NK-92 treated with Interleukin-12 subunit alpha and Interleukin-12 subunit beta, amount 100 ng/mL, for 24 hours (cell line): Measurements from ENCODE around the gene MAOB.

ENCODE experiments used
- DNase-seq: peaks from one replicate; lab custom pipeline; 2025; lab: John Stamatoyannopoulos, UW

MAOB gene

DNA sequence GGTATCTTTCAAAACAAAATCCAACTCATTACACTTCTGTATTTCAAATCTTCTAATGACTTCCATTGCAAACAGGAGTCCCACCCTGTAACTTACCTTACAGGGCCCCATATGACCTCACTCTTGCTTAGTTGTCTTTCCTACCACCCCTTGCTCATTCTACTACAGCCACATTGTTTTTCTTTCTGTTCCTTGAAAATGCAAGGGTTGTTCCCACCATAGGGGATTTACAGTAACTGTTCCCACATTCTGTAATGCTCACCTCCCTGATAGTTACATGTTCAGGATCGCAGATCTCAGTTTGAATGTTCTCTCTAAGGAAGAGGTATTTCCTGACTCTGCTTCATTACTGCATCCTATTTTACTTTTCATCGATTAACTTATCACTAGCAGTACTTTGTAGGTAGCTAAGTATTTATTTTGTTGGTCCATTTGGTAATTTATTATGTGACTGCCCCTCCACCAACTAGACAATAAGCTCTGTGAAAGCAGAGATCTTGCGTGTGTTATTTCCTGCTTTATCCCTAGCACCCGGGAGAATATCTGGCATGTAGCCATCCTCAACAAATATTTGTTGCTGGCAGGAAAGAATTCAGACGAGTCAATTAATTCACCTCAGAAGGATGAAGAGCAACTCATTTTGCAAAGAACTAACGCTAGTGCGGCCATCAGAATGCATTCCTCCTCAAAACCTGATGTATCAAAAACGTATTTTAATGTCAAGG, 21.4 kb downstream of the MAOB start:
- DNase-seq = no peak

DNA sequence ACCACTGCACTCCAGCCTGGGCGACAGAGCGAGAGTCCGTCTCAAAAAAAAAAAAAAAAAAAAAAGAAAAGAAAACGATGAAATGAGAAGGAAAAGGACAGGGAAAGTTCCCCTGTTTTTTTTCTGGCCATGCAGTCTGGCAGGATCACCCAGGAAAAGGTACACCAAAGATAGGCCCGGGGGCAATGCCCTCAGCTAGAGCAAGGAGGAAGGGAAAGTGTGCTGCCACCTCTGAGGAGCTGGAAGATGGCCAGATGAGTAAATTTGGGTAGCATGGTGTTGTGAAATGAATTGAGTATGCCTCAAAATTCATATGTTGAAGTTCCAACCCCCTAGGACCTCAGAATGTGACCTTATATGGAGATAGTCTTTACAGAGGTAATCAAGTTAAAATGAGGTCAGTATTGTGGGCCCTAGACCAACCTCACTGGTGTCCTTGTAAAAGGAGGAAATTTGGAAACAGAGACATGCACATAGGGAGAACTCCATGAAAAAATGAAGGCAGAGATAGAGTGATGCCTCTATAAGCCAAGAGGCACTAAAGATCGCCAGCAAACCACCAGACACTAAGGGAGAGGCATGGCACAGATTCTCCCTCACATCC, 28.9 kb downstream of the MAOB start:
- DNase-seq = no peak

DNA sequence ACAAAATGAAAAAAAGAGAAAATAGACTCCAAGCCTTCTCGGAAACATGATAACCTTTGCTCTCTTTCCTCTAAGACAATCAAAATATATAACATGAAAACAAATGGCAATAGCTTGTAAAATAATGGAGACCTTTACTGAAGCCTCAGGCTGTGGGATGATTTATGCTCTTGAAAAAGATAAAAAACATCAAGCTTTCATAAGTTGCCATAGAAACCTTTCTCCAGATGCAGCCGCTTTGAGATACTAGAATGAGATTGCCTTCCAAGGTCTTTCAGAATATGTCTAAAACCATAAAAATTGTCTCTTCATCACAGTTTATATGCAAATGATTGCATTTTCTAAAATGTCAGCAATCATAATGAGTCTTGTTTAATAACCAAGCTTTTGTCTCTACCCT, 31.6 kb downstream of the MAOB start:
- no peak for DNase-seq

DNA sequence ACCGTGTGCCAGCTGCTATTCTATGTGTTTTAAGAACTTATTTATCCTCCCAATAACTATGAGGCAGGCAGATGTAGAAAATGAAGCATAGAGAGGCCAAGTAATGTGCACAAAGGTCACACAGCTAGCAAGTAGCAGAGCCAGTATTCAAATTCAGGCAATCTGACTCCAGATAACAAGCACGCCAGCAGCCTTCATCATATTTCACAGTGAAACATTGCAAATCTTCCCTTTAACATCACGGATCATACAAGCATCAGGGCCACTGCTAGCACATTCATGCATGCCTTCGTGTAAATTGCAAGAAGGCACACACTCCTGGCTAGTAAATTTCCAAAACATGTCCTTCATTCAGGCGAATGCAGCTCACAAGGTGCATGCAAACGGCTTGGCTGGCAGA, 33.1 kb downstream of the MAOB start:
- DNase-seq = no peak

DNA sequence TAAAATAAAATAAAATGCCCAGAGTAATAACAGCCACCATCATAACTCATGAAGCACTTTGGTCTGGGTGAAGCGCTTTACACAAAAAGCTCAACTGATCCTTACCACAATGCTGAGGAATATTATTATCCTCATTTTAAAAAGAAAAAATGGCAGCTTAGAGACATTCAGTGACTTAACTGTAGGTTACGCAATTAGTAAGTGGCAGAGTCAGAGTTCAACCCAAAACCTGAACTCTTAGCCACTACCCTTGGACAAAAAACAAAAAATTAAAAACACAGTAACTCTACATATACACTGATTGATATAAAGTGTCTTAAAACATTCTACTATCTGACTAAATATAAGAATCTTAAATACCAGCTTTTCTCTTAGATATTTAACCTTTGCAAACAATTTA, 34.9 kb downstream of the MAOB start:
- no peak for DNase-seq

DNA sequence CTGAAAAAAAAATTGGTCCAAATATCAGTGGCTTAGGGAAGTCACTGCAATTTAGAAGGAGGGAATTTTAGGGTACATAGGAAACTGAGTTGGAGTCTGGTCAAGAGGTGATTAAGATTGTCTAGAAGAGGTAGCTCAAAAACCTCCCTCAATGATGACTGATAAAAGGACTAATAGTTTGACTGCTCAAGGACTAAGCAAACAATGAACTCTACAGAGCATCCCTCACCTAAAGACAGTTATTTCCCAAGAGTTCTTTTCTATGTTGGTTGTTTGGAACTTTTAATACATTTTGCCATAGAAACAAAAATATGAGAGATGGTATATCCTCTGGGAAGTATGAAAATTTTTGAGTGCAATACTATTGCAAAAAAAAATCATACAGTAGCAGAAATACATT, 35.7 kb downstream of the MAOB start:
- DNase-seq = no peak

DNA sequence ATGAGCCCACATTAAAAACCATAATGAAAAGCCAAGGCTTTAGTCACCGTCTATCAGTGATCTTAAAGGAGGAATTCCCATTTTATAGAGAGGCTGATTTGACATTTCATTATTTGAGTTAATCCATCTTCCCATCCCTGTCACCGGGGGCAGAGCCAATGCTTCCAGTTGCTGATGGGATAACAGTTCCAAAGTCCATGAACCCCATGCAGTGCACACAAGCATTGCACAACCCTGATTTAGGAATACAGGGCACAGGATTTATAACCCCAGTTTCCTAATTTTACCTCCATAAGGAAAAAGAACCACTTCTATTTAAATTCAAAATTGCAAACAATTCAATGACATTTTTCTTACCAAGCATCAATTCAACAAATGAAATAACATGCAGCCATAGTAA, 36.5 kb downstream of the MAOB start:
- DNase-seq = no peak

DNA sequence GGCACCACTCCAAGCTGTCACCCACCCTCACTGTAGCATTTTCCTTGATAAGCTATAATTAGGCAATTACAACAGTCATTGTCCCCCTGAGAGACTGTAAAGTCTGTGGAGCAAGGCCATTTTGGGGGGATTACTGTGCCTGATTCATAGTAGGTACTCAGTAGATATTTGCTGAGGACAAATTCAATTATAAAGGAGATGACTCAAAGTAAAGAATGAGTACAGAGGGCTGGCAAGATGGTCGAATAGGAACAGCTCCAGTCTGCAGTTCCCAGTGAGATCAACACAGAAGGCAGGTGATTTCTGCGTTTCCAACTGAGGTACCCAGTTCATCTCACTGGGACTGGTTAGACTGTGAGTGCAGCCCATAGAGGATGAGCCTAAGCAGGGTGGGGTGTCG, 42.0 kb downstream of the MAOB start:
- DNase-seq = no peak

DNA sequence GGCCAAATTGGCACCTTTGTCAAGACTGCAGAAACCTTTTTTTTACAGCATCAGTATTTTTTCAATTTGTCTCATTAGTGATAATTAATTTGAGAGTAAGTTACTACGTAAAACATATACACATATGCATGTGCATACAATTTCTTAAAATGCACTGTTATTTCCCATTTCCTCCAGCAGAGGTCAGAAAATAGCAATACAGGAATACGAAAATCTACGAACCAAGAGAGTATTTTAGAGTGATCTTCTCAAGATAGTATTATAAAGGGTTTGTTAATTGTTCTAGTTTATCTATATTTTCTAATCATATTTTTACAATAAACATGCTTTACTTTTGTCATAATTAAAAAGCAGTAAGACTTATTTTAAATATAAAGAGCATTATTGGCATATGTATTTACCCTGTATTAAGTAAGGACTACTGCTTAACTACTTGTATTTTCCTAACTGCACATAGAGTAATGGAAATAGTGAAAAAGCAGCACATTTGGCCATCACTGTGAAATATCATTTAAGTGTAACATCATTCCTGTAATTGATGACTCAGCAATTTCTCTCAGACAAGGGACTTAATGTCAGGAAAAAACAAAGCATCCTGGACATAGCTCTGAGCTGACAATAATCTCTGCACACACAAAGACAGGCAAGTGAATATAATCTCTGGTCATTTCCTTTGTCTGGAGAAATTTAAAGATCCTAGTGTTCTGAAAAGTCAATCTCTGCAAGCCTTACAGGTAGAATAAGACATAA, 45.6 kb downstream of the MAOB start:
- no peak for DNase-seq

DNA sequence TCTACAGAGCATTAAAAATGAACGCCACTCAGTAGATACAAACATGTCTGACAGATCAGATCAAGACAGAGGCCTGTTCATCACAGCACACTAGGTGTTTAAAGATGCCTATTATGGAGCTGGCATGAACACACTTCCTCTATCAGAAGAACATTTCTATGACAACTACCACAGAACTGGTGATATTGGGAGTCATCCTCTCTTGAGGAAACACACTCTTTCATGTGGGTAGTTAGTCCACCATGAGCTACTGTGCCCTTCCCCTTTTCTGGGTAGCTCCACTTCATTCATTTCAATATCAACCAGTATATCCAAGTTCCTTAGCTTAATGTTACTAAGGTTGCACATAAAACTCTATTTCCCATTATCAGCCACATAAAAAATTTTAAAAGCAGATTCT, 46.7 kb downstream of the MAOB start:
- no peak for DNase-seq

DNA sequence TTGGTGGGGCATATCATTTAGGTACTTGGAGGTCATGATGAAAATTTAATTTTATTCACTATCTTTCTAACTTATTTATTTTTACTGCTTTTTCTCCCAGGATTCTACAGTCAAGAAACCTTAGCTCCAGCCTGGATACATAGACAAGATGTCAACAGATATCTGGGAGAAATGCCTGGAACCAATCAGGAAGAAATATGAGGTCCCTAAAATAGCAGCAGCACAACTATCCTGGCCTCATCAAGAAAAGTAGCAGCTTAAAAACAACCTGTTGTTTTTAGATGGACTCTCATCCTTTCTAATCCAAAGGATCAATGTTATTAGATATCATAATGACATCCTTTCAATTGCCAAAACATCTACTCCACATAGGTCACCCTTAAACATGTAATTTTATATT, 54.5 kb downstream of the MAOB start:
- no peak for DNase-seq

DNA sequence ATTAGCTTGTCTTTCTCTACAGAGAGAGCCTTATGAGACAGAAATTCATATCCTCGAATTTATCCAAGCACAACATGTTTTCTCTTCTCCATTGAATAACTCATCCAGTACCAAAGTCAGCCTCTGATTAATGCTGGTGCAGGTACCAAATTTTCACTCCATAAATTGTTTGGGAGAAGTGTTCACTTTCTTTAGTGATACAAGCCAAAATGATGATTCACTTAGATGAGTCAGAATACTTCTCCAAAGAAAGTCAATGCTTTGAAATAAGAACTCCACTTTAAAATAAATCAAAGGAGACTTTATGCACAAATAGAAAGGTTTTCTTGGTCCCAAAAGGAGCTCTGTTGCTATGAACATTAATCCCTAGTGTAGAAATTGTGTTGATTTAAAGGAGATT, 60.2 kb downstream of the MAOB start:
- no peak for DNase-seq

DNA sequence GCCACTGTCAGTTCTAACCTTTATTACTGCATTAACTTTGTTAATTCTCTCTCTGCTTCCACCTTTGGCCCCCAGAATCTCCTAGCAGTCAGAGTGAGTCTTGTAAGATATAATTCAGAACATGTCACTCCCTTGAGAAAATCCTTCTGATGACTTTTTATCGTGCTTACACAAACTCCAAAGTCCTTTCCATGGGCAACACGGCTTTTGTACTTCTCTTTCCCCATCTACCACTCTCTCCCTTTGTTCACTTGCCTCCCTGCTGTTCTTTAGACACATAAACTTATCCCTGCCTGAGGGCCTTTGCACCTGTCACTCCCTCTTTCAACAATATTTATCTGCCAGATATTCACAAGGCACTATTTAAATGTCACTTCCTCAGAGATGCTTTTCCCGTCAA, 64.8 kb downstream of the MAOB start:
- DNase-seq = no peak

DNA sequence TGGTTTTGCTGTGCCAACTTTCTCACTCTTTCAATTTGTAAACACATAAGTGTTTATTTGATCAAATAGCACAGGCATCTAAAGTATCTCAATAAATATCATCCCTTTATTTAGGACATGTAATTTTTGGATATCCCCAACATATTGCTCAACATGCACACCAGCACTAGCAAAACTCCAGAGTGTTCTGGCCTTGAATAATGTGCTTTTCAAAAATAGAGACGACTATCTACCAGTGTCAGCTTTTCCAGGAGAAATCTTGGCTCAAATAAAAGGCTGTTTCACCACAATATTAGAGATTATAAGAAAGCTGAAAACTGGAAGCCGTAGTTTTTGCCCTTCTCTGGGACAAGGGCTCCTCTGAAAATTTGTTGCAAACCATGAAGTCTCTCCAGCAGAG, 67.0 kb downstream of the MAOB start:
- DNase-seq = no peak

DNA sequence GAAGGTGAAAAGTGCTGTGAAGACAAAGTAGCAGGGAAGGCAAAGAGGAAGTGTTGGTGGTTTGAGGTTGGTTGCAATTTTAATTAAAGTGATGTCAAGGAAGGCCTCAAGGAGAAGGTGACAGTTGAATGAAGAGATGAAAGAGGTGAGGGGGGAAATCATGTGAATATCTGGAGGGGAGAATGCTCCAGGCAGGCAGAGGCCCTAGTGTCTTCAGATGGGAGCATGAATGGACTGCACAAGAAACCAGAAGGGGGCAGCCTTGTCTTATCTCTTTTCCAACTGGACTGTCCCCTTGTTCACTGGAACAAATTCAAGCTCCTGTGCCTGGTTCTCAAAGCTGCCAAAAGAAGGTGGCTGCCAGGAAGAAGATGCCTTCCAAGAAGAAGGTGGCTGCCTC, 68.4 kb downstream of the MAOB start:
- DNase-seq = no peak

DNA sequence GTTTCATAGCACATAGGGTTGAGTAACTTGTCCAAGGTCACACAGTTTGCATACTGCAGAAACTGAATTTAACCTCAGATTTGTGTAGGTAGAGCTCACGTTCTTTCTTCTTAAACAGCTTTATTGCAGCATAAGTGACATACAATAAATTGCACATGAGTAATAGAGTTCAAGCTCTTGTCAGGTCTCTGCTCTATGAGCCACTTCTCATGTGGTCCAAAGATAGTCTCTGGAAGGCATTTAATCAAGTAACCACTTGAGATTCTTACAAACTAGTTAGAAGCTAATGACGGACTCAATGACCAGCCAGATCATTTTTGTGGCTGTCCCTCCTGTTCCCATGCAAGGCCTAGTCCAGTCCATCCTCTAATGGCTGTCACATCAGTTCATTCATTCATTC, 68.9 kb downstream of the MAOB start:
- no peak for DNase-seq

DNA sequence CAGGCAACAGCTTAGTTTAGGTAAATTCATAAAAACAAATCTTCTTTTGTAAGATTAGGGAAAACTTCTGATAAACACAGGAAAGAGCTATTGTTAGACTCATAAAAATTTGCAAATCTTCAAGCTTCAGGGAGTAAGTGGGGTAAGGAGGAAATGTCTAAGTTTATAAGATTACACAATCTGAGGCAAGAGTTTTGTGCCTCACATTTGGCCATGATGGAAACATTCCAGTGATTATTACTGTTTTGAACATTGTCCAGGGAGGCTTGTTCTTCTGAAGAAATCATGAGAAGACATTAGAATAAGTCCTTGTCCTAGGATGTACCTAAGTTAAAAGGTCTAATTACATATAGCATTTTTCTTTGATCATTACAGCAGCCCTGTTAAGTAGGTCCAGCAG, 72.8 kb downstream of the MAOB start:
- DNase-seq = no peak

DNA sequence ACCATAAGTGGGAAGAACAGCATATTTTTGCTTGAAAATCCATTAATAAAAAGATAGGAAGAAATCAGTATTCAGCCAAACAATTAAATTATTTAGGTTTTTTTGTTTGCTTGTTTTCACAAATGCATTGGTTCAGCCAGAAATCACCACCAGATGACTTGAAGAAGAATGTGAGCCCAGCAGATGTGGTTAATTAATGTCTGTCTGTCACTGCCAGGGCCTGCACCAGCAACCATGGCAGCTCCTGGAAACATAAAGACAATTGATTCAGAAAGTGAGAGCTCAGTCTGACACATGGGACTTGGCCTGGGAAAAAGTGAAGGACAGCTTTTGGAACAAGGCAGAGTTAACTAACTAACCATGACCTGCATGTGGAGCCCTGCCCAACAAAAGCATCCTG, 74.0 kb downstream of the MAOB start:
- no peak for DNase-seq

DNA sequence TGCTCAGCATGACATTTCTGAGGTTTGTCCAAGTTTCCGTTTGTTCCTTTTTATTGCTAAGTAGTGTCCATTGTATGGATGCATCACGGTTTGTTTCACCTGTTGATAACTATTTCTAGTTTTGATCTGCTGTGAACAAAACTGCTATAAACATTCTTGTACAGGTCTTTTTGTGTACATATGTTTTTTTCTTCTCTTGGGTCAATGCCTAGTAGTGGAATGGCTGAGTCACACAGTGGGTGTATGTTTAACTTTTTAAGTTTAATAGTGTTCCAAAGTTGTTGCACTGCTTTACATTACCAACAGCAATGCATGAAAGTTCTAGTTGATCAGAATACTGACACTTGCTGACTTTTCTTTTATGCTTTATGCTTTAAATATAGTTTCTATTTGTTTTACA, 76.7 kb downstream of the MAOB start:
- no peak for DNase-seq

DNA sequence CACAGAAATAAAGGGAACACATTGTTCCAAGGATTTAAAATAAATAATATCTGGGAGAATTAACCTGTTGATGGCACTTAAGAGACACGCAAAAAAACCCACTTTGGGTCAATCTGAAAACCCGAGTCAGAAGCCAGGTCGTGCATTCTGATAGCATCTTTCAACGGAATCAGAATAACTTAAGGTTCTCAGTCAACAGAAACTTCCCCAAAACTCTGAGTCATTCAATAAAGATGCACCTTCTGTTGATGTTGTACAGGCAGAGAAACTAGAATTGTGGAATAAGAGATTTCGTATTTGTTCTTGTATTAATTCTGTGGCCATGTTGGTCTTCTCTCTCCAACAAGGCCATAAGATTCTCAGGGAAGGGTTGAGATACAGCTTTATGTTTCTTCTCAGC, 78.2 kb downstream of the MAOB start:
- DNase-seq = no peak

DNA sequence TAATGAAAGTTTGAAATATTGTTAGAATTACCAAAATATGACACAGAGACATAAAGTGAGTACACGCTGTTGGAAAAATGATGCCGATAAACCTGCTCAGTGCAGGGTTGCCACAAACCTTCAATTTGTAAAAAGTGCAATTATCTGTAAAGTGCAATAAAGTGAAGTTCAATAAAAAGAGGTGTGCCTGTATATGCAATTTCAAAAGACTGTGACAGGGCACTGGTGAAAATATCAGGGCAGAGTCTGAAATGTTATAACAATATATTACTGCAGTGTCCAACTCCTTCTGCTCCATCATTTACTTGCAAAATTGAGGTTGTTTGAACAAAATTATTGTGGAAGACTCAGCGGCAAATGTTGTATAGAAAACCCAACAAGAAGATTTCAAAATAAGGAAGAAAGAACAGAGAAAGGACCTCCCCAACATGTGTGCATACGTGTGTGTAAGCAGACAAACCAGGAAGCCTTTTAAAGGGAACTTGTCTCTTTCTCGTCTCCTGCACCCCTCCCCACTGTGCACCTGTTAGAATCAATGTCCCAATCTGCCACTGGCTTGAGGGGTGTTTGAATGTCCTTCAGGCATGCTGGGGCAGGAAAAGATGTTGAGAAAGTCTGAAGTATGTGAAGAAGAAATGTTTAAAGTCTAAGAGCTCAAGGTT, 96.2 kb downstream of the MAOB start:
- no peak for DNase-seq

DNA sequence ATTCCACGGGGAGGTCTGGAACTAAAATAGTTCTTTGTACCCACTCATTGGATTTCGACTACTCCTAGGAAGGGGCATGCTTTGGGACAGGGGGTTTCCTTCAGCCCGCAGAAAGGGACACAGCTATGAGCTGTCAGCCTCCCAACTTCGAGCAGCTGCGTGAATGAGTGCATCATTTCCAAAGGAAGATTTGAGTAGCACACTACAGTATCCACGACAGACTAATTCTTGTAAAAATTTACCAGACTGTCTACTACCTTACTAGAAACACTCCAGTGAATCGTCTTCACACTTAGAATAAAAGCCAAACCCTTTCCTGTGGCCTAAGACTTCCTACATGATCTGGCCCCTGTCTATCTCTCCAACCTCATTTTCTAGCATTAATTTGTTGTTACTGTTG, 124.2 kb downstream of the MAOB start:
- DNase-seq = no peak

DNA sequence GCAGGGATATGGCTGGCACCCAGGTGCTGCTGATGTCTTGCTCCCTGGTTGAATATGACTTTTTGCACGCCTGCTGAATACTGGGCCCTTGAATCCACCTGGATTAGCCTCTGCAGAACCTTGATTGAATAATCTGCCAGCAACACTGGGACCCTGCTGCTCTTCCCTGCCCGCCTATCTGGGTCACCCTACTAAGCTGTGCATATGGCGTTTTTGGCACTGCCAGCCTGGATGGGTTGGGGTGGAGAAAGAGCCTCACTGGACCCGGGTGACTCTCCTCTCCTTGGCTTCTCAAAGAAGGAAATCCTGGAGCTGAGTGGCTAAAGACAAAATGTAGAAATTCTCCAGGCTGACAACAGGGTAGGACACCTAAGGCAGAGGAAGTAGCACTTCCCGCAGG, 126.2 kb downstream of the MAOB start:
- DNase-seq = no peak
